NCI-H1417 treated with DMSO at 0.1 percent for 48 hours (cell line): ENCODE data around the gene KLLN.
"Not testable (repeated sequence)": the region's sequence is repeated elsewhere in the genome, so short reads cannot be mapped to it uniquely, and the experiment has no call there.

Experiments used
- DNase-seq: peaks from one replicate; lab custom pipeline; 2025; lab: John Stamatoyannopoulos, UW

The KLLN gene

DNA sequence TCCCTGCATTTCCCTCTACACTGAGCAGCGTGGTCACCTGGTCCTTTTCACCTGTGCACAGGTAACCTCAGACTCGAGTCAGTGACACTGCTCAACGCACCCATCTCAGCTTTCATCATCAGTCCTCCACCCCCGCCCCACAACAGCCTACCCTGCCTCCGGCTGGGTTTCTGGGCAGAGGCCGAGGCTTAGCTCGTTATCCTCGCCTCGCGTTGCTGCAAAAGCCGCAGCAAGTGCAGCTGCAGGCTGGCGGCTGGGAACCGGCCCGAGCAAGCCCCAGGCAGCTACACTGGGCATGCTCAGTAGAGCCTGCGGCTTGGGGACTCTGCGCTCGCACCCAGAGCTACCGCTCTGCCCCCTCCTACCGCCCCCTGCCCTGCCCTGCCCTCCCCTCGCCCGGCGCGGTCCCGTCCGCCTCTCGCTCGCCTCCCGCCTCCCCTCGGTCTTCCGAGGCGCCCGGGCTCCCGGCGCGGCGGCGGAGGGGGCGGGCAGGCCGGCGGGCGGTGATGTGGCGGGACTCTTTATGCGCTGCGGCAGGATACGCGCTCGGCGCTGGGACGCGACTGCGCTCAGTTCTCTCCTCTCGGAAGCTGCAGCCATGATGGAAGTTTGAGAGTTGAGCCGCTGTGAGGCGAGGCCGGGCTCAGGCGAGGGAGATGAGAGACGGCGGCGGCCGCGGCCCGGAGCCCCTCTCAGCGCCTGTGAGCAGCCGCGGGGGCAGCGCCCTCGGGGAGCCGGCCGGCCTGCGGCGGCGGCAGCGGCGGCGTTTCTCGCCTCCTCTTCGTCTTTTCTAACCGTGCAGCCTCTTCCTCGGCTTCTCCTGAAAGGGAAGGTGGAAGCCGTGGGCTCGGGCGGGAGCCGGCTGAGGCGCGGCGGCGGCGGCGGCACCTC is at the start of gene KLLN, which contains the start of gene PTEN:
Gene KLLN (minus strand): TSS at position 481 of the 891 bp plus-strand sequence. CDS start 1,046 bp downstream, outside the sequence.
Gene PTEN (plus strand): TSS at position 573 of the 891 bp plus-strand sequence. CDS start 845 bp downstream, outside the sequence.
- no peak for DNase-seq

DNA sequence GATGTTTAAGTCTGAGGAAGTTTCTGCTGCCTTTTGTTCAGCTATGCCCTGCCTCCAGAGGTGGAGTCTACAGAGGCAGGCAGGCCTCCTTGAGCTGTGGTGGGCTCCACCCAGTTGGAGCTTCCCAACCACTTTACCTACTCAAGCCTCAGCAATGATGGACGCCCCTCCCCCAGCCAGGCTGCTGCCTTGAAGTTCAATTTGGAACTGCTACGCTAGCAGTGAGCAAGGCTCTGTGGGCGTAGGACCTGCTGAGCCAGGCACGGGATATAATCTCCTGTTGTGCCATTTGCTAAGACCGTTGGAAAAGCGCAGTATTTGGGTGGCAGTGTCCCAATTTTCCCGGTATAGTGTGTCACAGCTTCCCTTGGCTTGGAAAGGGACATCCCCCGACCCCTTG is 40.1 kb upstream of the KLLN start:
- not testable (repeated sequence) for DNase-seq

GRCh38 chr10:87897957-87898356 is 34.6 kb upstream of the KLLN start:
- not testable (repeated sequence) for DNase-seq

GRCh38 chr10:87896216-87896615 is 32.9 kb upstream of the KLLN start:
- DNase-seq, result no peak

GRCh38 chr10:87895430-87895829 is 32.1 kb upstream of the KLLN start:
- DNase-seq, result no peak

- no peak for DNase-seq
These were observed 24.4 kb upstream of the KLLN start for GRCh38 chr10:87887548-87888289.

DNA sequence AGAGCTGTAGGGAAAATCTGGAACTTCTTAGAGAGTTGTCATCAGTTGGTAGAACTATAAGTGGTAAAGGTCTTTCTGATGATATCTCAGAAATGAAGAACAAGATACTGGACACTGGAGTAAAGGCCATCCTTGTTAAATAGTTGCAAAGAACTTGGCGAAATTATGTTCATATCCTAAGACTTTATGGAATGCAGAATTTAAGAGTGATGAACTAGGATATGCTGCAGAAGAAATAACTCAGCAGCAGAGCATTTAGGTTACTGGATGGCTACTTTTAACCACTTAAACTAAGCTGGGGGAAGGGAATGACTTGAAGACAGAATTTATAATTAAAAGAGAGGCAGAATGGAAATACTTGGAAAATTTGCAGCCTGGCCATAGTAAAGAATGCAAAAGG is 23.8 kb upstream of the KLLN start:
- DNase-seq, result no peak

GRCh38 chr10:87886635-87887034 is 23.3 kb upstream of the KLLN start:
- no peak for DNase-seq

- no peak for DNase-seq
These were observed 19.4 kb upstream of the KLLN start for GRCh38 chr10:87882555-87883294.

DNA sequence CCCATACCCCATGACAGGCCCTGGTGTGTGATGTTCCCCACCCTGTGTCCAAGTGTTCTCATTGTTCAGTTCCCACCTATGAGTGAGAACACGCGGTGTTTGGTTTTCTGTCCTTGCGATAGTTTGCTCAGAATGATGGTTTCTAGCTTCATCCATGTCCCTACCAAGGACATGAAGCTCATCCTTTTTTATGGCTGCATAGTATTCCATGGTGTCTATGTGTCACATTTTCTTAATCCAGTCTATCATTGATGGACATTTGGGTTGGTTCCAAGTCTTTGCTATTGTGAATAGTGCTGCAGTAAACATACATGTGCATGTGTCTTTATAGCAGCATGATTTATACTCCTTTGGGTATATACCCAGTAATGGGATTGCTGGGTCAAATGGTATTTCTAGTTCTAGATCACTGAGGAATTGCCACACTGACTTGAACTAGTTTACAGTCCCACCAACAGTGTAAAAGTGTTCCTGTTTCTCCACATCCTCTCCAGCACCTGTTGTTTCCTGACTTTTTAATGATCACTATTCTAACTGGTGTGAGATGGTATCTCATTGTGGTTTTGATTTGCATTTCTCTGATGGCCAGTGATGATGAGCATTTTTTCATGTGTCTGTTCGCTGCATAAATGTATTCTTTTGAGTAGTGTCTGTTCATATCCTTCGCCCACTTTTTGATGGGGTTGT is 18.2 kb upstream of the KLLN start:
- not testable (repeated sequence) for DNase-seq

DNA sequence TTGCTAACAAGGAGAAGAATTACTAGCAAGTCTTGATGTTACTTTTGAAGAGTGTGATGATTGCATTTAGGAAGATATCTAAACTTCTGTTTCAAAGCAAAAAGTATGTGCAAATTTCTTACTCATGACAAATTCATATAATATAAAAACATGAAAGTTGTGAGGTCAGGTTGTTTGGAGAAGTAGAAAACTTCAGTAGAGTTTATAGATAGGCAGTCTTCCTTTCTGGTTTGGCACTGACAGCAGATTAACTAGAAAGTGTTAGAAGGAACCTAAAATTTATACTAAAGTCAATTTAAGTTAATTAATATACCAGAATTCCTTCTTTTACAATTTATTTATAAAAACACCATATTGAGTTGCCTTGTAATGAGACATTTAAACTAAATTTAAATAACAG is 17.0 kb upstream of the KLLN start:
- no peak for DNase-seq

GRCh38 chr10:87878664-87879459 is 15.5 kb upstream of the KLLN start:
- no peak for DNase-seq

DNA sequence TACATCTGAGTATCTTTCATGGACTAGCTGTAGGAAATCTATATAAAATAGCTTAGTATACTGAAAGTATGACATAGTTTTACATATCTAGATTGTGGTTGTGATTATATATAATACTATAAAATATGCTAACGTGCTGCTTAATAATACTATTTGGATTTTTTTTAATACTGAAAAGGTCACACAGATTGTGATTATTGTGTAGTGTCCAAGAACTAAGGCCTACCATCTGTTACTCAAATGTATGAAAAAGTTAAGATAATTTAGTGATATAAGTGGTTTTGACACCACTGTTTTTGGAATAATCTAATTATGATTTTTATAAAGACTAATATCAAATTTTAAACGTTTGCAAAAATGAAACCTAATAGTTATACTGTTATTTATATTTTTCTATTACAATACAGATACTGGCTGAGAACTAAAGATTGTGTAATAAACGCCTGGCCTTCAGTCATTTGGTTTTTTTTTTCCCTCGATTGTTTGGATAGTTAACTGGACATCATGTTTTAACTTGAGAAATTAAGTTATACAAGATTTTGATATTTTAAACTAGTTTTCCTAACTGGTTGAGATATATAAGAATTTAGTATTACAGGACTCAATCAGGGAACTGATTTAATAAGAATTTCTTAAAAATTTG is 12.7 kb upstream of the KLLN start:
- no peak for DNase-seq

DNA sequence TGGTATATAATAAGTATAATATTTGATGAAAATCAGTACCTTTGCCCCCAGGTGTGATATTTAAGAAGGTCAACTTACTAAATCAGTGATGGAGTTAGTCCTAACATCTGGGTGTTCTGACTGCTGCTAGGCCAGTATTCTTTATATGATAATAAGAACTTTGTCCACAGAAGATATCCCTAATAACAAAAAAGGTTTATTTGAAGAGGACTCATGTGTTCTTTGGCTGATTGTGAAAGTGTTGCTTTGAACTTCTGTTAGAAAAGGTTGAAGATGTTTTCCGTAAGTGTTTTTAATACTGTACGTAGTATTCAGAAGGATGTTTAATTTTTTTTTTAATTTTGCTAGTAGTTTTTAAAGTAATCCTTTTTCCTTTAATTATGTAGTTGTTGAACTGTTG is 10.3 kb upstream of the KLLN start:
- no peak for DNase-seq

DNA sequence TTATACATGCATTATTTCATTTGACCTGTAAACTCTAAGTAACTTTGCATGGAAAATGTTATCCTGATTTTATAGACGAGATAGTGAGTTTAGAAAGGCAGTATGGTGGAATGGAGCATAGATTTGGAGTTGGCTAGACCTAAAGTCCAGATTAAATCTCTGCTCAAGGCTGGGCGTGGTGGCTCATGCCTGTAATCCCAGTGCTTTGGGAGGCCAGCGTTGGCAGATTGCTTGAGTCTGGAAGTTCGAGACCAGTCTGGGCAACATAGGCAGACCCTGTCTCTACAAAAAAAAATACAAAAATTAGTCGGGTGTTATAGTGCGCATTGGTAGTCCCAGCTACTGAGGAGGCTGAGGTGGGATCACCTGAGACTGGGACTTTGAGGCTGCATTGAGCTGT is 9.5 kb upstream of the KLLN start:
- no peak for DNase-seq

DNA sequence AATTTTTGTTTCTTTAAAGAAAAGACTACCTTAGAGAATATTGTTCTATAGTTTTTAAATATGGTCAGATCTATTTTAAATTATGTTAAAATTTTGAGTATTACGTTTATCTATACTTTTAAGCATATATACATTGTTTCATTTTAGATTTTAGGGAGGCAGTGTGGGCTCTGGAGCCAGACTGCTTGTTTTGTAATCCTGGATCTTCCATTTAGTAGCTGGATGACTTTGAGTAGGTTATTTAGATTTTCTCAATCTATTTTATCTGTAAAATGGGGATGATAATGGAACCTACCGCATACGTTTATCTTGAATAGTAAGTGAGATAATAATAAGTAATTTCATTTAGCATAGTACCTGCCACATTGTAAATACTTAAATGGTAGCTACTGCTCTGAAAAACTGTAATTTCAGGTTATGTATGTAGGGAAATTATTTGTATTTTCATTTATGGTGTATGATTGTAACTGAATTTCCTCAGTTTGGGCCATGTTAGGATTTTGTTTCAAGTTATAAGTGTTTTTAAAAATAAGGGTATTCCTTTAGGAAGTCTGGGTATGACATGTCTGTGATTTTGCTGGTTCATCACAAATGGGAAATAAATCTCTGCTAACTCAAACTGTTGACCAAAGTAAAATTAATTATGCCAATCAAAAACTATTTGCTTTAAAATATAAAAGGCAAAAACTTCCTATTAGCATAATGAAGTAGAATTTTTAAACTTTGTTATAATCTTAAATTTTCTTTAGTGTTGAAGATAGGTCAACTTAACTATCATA is 6.6 kb upstream of the KLLN start:
- DNase-seq, result no peak

DNA sequence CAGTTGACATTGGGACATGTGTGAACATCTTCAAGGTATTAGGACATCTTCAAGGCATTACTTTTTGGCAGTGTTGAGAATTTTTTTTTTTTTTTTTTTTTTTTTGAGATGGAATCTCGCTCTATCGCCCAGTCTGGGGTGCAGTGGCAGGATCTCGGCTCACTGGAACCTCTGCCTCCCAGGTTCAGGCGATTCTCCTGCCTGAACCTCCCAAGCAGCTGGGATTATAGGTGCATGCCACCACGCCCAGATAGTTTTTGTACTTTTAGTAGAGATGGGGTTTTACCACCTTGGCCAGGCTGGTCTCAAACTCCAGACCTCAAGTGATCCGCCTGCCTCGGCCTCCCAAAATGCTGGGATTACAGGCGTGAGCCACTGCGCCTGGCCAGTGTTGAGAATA is 5.8 kb upstream of the KLLN start:
- DNase-seq, result not testable (repeated sequence)

DNA sequence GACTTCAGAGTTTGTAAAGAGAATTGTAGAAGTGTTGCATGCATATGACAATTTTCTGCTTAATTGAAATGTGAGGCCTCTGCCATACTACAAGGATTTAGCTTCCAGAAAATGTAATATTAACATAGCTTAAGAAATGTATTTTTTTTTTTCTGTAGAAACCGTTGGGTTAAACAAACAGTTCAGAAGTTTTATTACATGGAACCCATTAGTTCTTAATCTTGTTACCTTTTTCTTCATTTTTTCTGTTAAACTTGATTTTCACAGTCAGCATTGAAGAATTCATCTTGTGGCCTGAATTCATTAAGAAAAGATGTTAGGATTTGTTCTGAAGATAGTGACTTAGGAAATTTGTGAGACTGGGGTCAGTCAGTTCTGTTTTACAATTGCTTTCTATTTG is 4.9 kb upstream of the KLLN start:
- no peak for DNase-seq

- no peak for DNase-seq
These were observed 4.1 kb upstream of the KLLN start for GRCh38 chr10:87867453-87867852.
